Lower leg skin (tissue), 3 donors: ENCODE results near the gene KCNC2.

Experiments used
- CTCF ChIP-seq, 3 donors: fragments of 450-650 bp; IDR thresholded peaks; one replicate each; pipeline ENCODE4 v1.5.1; 2016; ENCODE audit warnings: antibody characterized with exemption in 3 of 3, mild to moderate bottlenecking in 3 of 3, moderate library complexity in 2 of 3
- POLR2A ChIP-seq, 2 donors: fragments of 450-650 bp; IDR thresholded peaks; one replicate each; pipeline ENCODE4 v1.6.1; 2016 to 2017; ENCODE audit warnings: antibody characterized with exemption in 2 of 2, mild to moderate bottlenecking in 1 of 2, moderate library complexity in 1 of 2

- no peak for TF ChIP-seq CTCF (IDR thresholded peaks at IDR 0.05)
- TF ChIP-seq POLR2A (IDR thresholded peaks at IDR 0.05) = no peak
Measured at GRCh38 chr12:75081305-75081704, 128.3 kb downstream of the KCNC2 start.
